Eye (tissue), 1 donor: ENCODE measurements around the gene HDAC4.

Experiments used
- DNase-seq: peaks from one replicate; pipeline ENCODE4 v3.0.0-alpha.2; 2015

Gene HDAC4

DNA sequence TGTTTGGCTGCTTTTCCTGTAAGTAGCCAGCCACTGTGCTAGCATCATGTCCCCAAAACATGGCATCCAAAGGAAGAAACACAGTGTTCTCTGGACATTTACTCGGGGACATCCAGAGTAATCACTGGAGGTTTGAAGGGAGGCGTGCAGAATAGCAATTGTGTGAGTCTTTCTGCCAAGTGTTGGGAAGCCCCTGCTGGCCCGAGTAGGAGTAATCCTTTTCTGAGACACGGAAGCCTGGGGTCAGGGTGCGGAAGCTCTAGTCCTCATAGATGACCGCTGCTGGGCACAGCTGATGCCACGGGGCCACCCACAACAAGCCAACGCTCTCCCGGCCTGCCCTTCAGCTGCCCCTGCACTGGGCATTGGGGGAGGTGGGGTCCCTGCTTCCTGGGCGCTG, 24.8 kb upstream of the HDAC4 start:
- no peak for DNase-seq

DNA sequence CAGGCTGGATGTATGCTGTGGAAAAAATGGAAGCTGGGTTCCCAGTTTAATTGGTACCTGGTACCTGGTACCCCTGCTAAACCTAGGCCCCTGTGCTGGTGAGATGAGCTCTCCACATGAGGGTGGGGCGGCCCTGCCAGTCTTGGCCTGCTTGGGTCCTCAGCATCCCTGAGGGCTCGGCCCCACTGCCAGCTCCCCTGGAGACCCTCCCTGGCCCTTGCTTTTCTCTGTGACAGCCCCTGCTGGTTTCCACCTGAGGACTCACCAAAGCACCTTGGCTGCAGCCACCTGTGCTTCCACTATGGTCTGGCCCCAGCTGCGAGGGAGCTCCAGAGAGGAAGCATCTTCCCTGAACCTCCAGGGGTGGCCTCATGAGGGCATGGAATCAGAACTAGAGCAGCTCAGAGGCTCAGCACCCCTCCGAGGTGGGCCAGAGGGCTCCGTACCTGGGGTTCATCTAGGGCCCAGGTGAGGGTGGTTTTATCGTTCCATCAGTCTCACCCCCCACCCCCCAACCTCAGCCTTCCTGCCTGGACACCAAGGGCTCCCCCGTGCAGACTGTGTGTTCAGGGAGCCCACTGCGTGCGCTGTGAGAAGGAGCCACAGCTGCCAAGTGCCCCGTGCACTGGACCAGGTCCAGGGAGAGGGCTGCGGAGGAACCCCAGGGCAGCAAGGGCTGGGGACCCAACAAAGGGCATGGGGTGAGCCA, 23.7 kb upstream of the HDAC4 start:
- DNase-seq: no peak

DNA sequence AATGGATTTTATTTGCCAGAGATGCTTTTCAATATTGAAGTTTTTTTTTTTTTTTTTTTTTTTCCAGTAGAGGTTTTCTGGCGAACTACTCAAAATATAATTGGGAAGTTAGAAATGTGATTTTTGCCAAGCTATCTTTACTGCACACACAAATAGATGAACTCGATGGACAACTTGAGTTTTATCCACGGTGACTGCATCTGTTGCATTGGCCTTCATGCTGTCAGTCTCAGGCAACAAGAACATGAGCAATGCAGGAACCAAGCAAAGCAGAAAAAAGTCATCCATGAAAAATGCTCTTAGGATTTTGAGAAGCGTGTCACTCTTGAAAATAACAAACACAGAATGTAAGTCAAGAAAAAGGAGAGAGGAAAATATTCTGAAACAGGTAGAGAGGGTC, 22.7 kb upstream of the HDAC4 start:
- DNase-seq: no peak

DNA sequence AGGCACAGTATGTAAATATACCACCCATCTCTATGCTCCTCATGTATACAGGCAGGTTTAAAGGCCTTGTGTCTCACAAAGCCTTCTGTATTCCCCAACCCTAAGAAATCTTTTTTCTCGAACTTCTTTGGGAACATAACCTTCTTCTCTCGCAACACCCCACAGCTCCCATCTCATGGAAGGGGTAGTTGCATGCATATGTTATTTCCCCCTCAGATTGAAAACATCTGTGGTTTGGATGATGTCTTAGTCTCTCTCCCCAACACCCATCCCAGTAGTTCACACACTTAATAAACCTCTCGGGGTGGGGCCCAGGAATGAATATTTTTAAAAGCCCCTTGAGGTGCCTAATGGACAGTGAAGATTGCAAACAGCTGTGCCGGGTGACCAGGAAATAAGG, 21.0 kb upstream of the HDAC4 start:
- no peak for DNase-seq

DNA sequence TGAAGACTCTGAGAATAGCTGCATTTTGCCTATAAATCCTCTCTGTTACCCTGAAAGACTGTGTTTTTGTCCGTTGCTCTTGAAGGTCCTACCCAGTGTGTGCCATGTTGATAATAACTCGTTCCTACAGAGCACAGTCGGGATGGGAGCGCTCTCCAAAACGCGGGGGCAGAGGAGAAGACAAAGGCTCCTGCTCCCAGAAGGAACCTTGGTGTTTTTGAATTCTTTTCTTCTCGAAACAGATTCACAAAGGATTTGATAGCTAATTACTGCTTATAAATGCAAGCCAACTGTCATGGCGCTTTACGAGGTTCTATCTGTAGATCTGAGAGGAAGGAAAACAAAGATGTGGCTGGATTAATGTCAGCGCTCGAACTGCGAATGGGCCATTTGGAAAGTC, 19.3 kb upstream of the HDAC4 start:
- DNase-seq: no peak

DNA sequence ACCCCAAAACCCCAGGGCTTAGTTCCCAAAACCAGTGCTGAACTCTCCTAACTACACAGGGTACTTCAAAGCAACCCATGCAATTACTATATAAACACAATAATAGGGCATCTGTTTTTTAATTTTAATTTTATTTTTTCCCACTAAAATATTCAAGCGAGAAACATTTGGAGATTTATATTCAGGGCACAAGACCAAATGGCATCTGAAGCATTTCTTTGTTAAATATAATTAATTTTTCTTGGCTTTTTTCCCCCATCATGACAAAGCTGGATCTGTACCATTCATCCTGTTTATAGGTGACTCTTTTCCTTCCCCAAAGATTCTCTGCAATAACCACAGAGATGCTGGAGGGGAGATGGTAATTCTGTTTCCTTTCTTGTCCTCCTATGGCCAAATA, 18.1 kb upstream of the HDAC4 start:
- no peak for DNase-seq

DNA sequence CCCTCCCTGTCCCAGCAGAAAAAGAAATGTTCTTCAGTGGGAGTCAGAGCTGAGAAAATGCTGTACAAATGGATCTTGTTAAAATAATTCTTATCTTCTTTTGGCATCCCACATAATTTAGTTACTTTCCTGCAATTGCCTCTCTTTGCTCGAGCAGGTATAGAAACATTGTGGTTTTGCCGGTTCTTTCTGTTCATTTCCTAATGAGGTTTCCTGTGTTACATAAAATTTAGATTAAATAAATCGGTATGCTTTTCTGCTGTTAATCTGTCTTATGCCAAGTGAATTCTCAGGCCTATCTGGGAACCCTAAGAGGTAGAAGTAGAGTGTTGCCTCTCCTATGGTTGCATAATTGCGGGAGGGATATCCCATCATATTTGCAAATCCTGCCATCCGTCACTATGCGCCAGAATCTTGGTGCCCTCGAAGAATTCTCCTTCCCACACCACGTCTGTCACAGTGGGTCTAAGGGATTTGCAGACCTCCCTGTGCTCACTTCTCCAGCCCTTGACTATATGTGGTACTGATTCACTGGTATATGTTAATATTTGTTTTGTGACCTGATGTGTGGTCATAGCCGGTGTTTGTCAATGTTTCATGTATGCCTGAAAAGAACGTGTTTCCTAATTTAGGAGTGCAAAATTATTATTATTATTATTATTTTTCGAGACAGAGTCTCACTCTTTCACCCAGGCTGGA, 12.2 kb upstream of the HDAC4 start:
- no peak for DNase-seq

DNA sequence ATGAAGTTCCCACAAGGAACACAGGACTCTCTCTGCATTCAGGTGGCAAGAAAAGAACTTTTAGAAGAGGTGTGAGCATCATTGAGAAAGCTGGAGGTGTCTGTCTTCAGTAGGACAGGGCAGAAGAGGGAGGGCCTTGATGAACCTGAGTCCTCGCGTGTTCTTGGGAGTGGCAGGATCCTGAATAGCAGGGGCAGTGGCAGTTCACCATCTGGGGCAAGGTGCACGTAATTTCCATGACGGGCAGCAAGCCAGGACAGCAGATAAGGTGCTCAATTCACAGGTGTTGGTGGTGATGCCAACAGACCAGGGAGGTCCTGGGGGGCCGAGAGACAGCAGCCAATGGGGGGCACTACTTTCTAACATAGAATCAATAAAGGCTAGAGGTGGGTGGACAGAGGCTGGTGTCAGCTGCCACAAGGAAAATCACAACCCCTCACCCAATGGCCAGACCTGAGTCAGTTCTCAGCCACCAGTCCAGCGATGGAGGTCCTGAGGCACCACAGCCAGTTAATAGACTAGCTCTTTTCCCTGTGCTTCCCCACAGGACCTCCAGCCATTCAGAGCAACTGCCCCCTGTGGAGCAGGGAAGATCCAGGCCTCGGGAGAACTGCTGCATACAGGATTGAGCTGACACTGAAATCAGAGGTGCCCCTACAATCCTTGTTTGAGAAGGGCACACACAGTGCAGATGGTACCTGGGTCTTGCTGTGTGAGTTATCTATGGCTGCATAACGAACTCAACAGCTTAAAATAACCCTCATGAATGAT, 10.9 kb upstream of the HDAC4 start:
- no peak for DNase-seq

DNA sequence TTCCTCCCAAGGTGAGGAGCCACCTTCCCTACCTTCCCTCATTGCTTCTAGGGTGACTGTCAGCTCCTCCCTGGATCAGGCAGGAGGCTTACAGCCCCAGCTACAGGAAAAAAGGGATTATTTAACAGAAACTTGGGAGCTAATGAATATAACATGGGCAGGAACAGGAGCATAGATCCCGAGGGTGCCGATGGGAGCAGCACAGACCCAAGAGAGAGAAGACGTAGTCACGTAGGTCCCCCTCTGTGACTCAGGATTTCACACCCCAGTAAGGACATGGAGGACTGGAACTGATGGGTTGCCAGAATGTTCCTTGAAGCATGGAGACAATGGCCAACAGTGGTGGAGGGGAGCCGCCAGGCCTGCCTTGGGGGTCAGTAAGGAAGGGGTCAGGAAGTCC, 10.3 kb upstream of the HDAC4 start:
- DNase-seq: no peak

DNA sequence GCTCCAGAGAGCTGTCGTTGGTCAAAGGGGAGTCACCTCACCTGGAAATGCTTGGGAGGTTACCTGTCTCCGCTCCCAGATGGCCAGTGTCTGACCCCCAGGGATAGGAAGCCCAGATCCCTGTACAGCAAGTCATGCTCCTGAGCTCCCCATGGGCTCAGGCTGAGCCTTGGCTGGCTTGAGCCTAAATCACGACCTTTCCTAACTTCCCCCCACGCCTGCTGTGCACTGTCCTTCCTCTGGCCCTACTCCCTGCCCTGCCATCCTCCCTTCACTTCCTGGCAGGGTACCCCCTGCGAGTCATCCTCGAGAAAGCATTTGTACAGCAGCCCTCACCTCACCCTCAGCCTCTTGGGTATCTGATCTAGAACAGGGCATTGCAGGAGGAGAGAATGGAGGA, 9.2 kb upstream of the HDAC4 start:
- no peak for DNase-seq

DNA sequence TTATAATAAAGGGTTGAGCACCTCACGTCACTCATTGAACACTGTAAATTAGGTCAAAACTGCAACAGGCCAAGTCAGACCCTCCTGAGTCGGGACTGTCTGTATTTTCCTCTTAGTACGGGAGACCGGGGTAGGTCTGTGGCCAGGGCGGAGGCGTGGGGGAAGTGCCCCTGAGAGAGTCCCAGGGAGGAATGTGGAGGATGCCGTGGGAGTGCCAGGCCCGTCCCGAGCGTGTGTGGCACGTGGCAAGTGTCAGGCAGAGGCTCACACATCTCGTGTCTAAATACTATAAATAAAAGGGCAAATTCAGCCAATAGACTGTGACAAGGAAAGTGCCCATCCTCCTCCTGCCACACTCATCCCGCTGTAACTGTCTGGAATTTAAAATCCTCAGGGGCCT, 6.3 kb upstream of the HDAC4 start:
- no peak for DNase-seq

DNA sequence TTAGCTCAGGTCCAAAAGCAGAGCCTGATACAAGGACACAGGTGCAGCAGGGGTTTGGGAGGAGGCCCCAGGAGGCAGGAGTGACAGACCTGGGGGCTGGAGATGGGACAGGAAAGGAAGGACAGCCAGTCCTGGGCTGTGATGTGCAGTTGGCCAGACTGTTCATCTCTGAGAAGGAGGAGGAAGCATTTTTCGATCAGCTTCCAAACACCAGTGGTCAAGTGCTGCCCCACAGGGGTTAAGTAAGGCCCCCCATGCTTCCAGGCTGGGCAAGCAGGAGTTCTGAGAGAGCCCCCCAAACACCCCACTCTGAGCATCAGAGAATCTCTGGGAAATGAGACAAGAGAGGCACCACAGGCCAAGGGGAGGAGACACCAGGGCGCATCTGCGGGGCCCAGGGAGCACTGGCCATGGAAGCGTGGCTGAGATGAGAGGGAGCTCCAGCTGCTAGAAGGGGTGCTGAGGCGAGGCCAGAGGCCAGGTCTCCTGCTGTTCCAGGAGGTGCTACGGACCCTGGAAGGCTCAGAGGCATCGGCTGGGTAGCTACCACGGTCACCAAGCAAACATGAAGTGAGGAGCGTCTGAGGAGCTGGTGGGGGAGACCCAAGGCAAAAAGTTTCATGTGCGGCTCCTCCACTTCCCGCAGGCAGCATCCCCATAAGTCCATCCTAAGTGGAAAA, 5.6 kb upstream of the HDAC4 start:
- DNase-seq: no peak

DNA sequence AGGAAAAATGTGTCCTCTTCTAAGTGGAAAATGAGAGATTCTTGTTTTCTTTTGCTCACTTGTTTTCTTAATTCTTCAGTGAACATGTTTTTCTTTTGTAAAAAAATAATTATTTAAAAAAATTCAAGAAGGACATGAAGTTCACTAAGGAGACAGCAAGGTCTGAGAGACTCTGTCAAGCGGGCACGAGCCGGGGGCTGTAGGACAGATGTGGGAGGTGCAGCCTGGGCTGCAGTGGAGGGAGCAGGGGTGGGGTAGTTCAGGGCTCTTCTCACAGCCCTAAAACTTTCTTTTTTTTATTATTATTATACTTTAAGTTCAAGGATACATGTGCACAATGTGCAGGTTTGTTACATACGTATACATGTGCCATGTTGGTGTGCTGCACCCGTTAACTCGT, 4.3 kb upstream of the HDAC4 start:
- DNase-seq: no peak

DNA sequence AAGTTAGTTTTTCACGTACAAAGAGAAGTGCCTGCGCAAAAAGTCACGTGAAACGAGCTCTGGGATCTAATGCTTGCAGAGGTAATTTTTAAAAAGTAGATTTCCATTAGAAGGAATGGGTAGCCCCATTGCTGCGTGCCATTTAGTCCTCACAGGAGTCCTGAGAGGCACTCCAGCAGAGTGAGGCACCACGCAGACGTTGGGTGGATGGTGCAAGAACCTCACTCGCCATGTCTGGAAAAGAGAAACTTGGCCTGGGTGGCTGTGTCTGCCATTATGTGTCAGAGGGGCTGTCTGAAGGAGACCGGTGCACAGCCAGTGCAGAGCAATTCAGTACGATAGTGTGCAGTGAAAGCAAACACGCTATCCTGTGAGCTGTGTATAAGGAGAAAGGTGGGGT, 1.8 kb upstream of the HDAC4 start:
- no peak for DNase-seq

DNA sequence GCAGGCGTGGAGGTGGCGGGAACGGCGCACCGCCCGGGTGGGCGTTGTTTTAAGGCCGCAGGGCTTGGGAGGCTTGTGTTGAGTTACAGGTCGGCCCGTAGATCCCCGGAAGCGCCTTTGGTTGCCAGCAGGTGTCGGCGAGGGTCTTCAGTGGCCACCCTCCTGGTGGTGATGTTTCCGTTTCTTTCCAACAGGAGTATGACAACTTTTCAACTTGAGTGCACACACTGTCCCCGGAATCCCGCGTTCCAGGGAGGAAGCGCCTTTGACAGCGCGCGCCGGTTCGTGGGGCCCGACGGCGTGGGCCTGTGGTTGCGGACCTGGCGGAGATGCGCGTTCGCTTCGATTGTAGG, 1.0 kb upstream of the HDAC4 start:
- peak; percentile 93 for DNase-seq

DNA sequence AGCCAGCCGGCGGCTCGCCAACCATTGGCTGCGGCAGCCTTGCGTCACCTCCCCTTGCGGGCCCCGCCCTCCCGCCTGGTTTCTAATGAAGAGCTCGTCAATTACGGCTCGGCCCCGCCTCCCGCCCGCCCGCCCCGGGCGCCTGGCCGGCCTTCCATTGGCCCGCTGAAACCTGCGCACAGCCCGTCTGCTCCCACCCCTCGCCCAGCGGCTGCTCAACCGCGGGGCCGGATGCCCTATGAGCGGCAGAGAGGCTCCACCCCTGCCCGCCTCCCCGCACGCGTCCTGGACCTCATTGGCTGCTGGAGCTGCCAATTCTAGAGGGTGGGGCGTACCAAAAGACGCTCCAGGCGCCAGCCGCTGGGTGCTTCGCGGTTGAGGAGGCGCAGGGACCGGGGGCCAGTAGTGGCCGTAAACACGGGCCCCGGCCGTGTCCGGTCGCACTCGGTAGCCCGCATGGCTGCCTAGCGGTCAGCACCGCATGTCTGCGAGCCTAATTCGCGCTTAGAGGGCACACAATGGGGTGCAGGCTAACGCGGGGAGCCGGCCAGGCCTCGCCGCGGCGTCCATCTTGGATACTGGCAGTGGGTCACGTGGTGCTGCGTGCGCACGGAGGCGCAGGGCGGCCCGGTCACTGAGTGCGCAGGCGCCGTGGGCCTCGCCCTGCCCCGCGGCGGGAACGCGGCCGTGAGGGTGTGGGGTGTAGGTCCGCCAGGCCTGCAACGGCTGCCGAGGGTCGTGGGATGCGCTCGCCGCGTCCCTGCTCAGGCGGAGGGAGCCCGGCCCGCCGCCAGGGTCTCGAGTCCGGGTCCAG, 454 bp upstream of the HDAC4 start:
- DNase-seq: peak; percentile 100

DNA sequence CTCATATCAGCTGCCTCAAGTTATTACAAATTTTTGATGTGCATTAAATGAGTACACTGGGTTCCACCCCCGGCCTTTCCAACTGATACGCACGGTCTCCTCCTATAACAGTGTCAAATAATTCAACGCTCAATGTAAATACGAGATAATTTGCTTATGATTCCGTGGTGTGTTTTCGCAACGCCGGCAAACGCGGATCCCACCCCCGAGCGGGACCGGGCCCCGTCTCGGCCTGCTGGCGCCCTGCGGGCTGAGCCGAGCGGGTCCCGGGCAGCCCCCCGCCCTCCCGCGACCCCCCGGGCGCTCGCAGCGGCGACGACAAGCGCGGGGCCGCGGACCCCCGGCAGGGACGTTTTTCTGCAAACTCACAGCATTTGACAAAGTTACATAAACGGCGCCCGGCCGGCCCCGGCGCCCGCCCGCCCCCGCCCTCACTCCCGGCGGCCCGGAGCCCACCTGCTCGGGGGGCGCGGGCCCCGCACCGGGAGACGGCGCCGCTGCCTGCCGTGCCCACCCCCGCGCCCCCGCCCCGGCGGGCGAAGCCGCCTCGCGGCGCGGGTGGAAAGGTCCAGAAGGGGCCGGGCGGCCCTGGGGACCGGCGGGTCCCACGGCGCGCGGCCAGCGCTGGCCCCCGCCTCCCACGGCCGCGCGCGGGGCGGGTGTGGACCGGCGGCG, 762 bp downstream of the HDAC4 start:
- no peak for DNase-seq

DNA sequence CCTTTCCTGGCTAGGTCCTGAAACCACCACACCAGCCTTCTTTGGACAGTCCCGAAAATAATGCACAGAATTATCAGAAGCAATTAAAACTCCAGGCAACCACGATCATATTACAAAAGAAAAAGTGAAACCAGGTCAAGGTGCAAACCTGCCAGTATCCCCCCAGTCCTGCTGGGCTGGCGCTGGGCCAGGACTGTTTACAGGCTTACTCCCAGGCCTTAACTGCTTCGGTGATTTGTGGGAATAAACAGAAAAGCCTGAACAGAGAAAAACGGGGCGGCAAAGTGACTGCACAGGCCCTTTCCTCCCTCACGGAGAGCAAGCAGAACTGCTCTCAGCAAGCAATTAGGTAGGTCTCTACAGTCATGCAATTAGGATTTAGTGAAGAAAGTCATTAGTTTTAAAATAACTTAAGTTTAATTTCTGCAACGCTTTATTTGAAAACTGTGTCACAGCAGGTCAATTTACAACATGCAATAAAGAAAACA, 1.3 kb downstream of the HDAC4 start:
- DNase-seq: peak; percentile 73

DNA sequence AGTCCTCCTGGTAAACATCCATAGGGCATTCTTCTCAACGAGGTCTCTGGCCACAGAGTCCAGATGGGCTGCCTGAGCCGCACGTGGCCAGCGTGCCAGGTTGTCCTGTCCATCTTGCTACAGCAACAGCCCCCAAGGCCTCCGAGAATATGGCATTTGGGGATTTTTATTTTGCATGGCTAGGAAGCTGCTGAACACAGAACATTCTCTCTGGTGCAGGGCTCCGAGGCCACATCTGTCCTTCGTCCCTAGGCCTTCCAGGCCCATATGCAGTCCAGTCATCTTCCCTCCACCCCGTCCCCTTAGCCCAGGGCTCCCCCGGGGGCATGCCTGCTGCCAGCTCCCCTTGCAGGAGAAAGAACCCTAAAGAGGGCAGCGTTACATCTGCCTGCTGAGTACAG, 2.3 kb downstream of the HDAC4 start:
- DNase-seq: peak; percentile 54

DNA sequence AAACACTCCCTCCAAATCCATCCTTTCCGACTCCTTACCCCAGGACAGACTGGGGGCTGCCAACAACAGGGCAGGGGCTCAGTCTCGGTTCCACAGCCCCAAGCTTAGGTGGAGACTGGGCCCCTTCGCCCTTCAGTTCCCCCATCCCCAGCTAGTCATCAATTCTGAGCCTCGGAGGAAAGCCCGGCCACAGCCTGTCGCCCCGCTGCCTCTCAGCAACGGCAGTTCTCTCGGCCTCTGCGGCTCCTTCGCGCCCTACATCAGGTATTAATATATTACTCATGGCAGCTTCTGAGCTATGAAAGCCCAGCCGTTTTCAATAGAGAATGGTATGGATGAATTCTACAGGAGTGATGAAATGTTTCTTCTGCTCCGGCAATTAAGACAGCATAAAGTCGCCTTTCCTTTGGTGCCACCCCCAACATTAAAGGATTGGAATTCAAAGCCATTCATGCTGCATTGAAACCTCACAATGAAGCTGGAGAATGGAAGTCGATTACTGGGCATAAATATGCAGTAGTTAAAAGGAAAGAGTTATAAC, 2.8 kb downstream of the HDAC4 start:
- DNase-seq: peak; percentile 62

DNA sequence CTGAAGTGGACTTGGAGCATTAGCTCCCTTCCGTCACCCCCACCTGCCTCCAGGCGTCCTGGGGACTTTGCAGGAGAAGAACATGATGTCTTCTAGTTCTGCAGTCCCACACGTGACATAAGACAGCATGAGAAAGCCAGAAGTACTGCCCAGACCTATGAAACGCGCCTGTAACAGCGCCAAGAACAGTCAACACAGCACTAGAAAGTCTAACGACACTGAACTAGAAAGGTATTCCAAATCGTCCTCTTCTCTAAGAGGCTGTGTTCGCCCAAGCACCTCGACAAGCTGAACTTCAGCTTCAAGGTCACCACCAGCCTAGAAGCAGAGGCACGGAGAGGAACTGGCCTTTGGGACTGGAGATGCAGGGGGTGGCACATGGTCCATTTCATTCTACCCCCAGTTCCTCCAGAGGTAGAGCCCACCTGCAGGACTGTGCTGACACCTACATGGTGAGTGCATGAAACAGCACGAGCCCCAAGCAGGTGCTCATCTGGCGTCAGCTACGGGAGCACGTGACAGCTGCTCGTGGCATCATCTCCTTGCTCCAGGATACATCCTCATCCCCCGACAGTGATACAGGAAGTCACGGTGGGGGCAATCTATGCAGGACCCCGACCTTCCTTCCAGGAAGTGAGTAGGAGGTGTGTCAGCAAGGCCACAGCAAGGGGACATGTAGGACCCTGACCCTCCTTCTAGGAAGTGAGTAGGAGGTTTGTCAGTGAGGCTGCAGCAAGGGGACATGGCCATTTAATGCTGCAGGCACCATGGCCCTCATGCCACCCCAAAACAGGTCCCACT, 3.7 kb downstream of the HDAC4 start:
- no peak for DNase-seq
